ENCODE data around the gene HRH3.

Gene HRH3

GRCh38 chr20:62219992-62220665 lies at the start of gene HRH3:
Gene HRH3 (minus strand): TSS chr20:62220278. CDS start chr20:62219970, 308 bp downstream.
- DNase-seq, result no peak

- DNase-seq, result no peak
Observed at GRCh38 chr20:62269871-62270270, 49.8 kb upstream of the HRH3 start.

- DNase-seq, result no peak
Observed at GRCh38 chr20:62269378-62269777, 49.3 kb upstream of the HRH3 start.

- DNase-seq, result no peak
Observed at GRCh38 chr20:62268228-62268900, 48.3 kb upstream of the HRH3 start.

- no peak for DNase-seq
Observed at GRCh38 chr20:62267543-62267942, 47.5 kb upstream of the HRH3 start.

- DNase-seq, result no peak
Observed at GRCh38 chr20:62266851-62267250, 46.8 kb upstream of the HRH3 start.

- no peak for DNase-seq
Observed at GRCh38 chr20:62266340-62266739, 46.3 kb upstream of the HRH3 start.

- DNase-seq, result no peak
Observed at GRCh38 chr20:62265365-62265764, 45.3 kb upstream of the HRH3 start.

GRCh38 chr20:62263396-62263795 lies 43.3 kb upstream of the HRH3 start:
- no peak for DNase-seq

GRCh38 chr20:62262064-62262463 lies 42.0 kb upstream of the HRH3 start:
- no peak for DNase-seq

- DNase-seq, result no peak
Observed at GRCh38 chr20:62259294-62259565, 39.2 kb upstream of the HRH3 start.

GRCh38 chr20:62258499-62259293 lies 38.6 kb upstream of the HRH3 start:
- no peak for DNase-seq

GRCh38 chr20:62255976-62256375 lies 35.9 kb upstream of the HRH3 start:
- DNase-seq, result no peak

GRCh38 chr20:62254021-62254724 lies 34.1 kb upstream of the HRH3 start:
- no peak for DNase-seq

- no peak for DNase-seq
Observed at GRCh38 chr20:62253398-62253797, 33.3 kb upstream of the HRH3 start.

GRCh38 chr20:62252342-62252966 lies 32.4 kb upstream of the HRH3 start:
- no peak for DNase-seq

- DNase-seq, result no peak
Observed at GRCh38 chr20:62248890-62249560, 28.9 kb upstream of the HRH3 start.

GRCh38 chr20:62246872-62247652 lies 27.0 kb upstream of the HRH3 start:
- no peak for DNase-seq

- DNase-seq, result no peak
Observed at GRCh38 chr20:62246431-62246830, 26.4 kb upstream of the HRH3 start.

GRCh38 chr20:62245911-62246280 lies 25.8 kb upstream of the HRH3 start:
- no peak for DNase-seq

- DNase-seq, result no peak
Observed at GRCh38 chr20:62244644-62245108, 24.6 kb upstream of the HRH3 start.
